Measurements from ENCODE around the gene ARHGEF6. TPM values are rescaled to one million over a fixed set of nuclear protein-coding genes. Genes with fewer than 3 reads are reported as not detected.

Gene ARHGEF6
- total RNA-seq, 1 experiment from 2014 or later: 0.35 TPM

DNA sequence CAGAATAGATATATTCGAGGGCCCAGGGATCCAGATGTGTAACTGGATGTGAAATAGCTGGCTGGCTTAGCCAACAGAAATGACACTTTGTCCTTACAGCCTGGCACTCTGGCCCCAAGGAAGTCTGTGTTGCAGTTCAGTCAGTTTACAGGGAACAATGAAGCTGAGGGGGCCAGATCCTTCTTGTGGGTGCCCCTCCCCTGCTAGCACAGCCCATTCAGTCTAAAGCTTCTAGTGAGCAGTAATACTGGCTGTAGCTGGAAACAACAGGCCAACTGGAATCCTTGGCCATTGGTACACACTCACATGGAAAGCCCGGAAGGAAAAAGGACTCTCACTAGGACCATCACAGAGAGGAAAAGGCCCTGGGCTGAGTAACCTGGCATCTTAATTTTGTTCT, 155.5 kb downstream of the ARHGEF6 start:
- ChIA-PET POLR2A (no interaction called here), CTCF (no interaction called here)
- H3K4me3 Mint-ChIP-seq (ENCODE audit: unreplicated experiment): no peak overlapping the region
- no peak for DNase-seq (ENCODE audit: unreplicated experiment)
- no TSS peak for BruUV-seq (replicated peaks)
- H3K27ac Mint-ChIP-seq (ENCODE audit: low read depth, unreplicated experiment): no peak overlapping the region
- H3K9me3 Mint-ChIP-seq (ENCODE audit: unreplicated experiment): peaks cover 7% of the 10 kb centered on the region
- intact Hi-C loops (cut with micrococcal nuclease): no loop called here
- TF ChIP-seq, protein P1, sequence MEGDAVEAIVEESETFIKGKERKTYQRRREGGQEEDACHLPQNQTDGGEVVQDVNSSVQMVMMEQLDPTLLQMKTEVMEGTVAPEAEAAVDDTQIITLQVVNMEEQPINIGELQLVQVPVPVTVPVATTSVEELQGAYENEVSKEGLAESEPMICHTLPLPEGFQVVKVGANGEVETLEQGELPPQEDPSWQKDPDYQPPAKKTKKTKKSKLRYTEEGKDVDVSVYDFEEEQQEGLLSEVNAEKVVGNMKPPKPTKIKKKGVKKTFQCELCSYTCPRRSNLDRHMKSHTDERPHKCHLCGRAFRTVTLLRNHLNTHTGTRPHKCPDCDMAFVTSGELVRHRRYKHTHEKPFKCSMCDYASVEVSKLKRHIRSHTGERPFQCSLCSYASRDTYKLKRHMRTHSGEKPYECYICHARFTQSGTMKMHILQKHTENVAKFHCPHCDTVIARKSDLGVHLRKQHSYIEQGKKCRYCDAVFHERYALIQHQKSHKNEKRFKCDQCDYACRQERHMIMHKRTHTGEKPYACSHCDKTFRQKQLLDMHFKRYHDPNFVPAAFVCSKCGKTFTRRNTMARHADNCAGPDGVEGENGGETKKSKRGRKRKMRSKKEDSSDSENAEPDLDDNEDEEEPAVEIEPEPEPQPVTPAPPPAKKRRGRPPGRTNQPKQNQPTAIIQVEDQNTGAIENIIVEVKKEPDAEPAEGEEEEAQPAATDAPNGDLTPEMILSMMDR (IDR thresholded peaks at IDR 0.05; ENCODE audit: unreplicated experiment): no peak
- H3K4me1 Mint-ChIP-seq (ENCODE audit: insufficient read depth, unreplicated experiment): no peaks in the 10 kb centered on the region
- no peaks in the 10 kb centered on the region for H3K36me3 Mint-ChIP-seq (ENCODE audit: insufficient read depth, unreplicated experiment)
- peaks cover 72% of the 10 kb centered on the region for H3K27me3 Mint-ChIP-seq (ENCODE audit: insufficient read depth, unreplicated experiment)

DNA sequence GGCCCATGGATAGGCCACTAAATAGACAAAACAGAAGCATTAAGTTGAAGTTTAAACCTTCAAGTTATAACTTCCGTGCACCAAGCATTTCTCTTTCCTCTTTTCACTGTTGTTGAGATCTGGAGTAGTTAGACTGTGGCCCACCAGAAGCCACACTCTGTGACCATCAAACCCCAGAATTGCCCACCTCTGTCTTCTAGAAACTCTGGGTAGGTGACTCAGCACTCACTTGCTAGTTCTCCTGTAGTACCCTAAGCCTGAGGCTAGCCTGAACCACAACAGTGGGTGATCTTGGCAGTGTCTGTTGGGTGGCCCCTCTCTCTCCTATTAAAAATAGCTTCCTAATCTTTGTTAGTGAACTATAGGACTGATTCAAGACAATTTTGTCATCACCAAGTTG, 157.3 kb downstream of the ARHGEF6 start:
- POLR2A ChIA-PET: no interaction called here
- no peak for DNase-seq (ENCODE audit: unreplicated experiment)
- CTCF ChIA-PET: interaction anchor here (0.6 kb wide), 1 partner anchor 103 kb away, joined by 3 read pairs; no protein-coding TSS in a partner anchor
- TF ChIP-seq, protein P1 (IDR thresholded peaks at IDR 0.05; ENCODE audit: unreplicated experiment): no peak
- no TSS peak for BruUV-seq (replicated peaks)
- intact Hi-C loops (cut with micrococcal nuclease): no loop called here
- H3K4me3 Mint-ChIP-seq (ENCODE audit: unreplicated experiment): no peak overlapping the region
- no peak overlapping the region for H3K27ac Mint-ChIP-seq (ENCODE audit: low read depth, unreplicated experiment)
- no peaks in the 10 kb centered on the region for H3K4me1 Mint-ChIP-seq (ENCODE audit: insufficient read depth, unreplicated experiment)
- no peaks in the 10 kb centered on the region for H3K36me3 Mint-ChIP-seq (ENCODE audit: insufficient read depth, unreplicated experiment)
- peaks cover 7% of the 10 kb centered on the region for H3K9me3 Mint-ChIP-seq (ENCODE audit: unreplicated experiment)
- H3K27me3 Mint-ChIP-seq (ENCODE audit: insufficient read depth, unreplicated experiment): peaks cover 72% of the 10 kb centered on the region

DNA sequence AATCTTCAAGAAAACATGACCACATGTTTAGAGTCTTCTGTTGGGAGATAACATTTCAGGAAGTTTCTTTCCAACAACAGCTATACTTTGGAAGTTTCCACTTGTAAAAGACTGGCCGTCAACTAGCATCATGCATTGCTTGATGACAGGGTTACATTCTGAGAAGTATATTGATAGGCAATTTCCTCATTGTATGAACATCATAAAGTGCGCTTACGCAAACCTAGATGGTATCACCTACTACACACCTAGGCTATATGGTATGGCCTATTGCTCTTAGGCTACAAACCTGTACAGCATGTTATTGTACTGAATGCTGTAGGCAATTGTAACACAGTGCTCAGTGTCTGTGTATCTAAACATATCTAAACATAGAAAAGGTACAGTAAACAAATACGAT, 158.2 kb downstream of the ARHGEF6 start:
- Mint-ChIP-seq H3K27me3 (ENCODE audit: insufficient read depth, unreplicated experiment) (peaks cover 70% of the 10 kb centered on the region), H3K9me3 (ENCODE audit: unreplicated experiment) (peaks cover 7% of the 10 kb centered on the region), H3K4me3 (ENCODE audit: unreplicated experiment) (no peak overlapping the region), H3K27ac (ENCODE audit: low read depth, unreplicated experiment) (no peak overlapping the region), H3K36me3 (ENCODE audit: insufficient read depth, unreplicated experiment) (no peaks in the 10 kb centered on the region), H3K4me1 (ENCODE audit: insufficient read depth, unreplicated experiment) (no peaks in the 10 kb centered on the region)
- BruUV-seq (replicated peaks): no TSS peak
- ChIA-PET POLR2A (no interaction called here), CTCF (no interaction called here)
- intact Hi-C loops (cut with micrococcal nuclease): no loop called here
- TF ChIP-seq, protein P1 (IDR thresholded peaks at IDR 0.05; ENCODE audit: unreplicated experiment): no peak
- no peak for DNase-seq (ENCODE audit: unreplicated experiment)

DNA sequence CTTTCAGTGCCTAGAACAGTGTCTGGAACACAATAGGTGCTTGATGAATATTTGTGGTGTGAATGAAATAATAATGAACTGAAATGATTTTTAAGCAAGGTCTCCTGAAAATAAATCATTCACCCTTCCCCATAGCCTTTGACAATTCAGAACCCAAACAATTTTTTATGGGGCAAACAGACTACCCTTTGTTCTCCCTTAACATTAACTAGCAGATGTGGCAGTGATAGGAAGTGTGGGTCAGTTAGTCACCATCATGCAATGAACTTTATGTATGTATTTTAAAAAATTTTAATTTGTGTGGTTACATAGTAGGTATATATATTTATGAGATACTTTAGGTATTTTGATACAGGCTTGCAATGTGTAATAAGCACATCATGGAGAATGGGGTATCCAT, 160.0 kb downstream of the ARHGEF6 start:
- intact Hi-C loops (cut with micrococcal nuclease): no loop called here
- H3K27me3 Mint-ChIP-seq (ENCODE audit: insufficient read depth, unreplicated experiment): peaks cover 65% of the 10 kb centered on the region
- H3K9me3 Mint-ChIP-seq (ENCODE audit: unreplicated experiment): peaks cover 7% of the 10 kb centered on the region
- H3K27ac Mint-ChIP-seq (ENCODE audit: low read depth, unreplicated experiment): no peak overlapping the region
- H3K36me3 Mint-ChIP-seq (ENCODE audit: insufficient read depth, unreplicated experiment): no peaks in the 10 kb centered on the region
- ChIA-PET POLR2A (no interaction called here), CTCF (no interaction called here)
- no TSS peak for BruUV-seq (replicated peaks)
- TF ChIP-seq, protein P1 (IDR thresholded peaks at IDR 0.05; ENCODE audit: unreplicated experiment): no peak
- H3K4me1 Mint-ChIP-seq (ENCODE audit: insufficient read depth, unreplicated experiment): no peaks in the 10 kb centered on the region
- no peak overlapping the region for H3K4me3 Mint-ChIP-seq (ENCODE audit: unreplicated experiment)
- DNase-seq (ENCODE audit: unreplicated experiment): no peak

All from MCF 10A (cell line).